Epithelial cell of proximal tubule (primary cell): ENCODE data around the gene WDR20. TPM values are rescaled to one million over a fixed set of nuclear protein-coding genes. Genes with fewer than 3 reads are reported as not detected.
"Not testable (repeated sequence)": the region's sequence is repeated elsewhere in the genome, so short reads cannot be mapped to it uniquely, and the experiment has no call there.

Source experiments
- DNase-seq: peaks from one replicate; pipeline ENCODE4 v3.0.0-alpha.2; 2011; ENCODE audit warnings: low read depth
- H3K4me3 ChIP-seq: 2 replicates; pipeline ENCODE4 v1.5.1; 2011; ENCODE audit warnings: low read depth, mild to moderate bottlenecking, low read length
- CTCF ChIP-seq: conservative IDR thresholded peaks from 2 replicates; pipeline ENCODE4 v1.5.1; 2012; ENCODE audit warnings: low read depth, mild to moderate bottlenecking, low read length
- total RNA-seq: library from RNA; depleted of rRNA; stranded (reverse); fragments of >200 nt; gene quantifications from 2 replicates; pipeline ENCODE4 v1.2.3, GENCODE V29; 2015

WDR20 gene
- total RNA-seq, 1 donor from 2014 or later: 13.8 TPM

GRCh38 chr14:102096569-102097188 is 43.0 kb upstream of the WDR20 start:
- H3K4me3 ChIP-seq: no peak overlapping the region

DNA sequence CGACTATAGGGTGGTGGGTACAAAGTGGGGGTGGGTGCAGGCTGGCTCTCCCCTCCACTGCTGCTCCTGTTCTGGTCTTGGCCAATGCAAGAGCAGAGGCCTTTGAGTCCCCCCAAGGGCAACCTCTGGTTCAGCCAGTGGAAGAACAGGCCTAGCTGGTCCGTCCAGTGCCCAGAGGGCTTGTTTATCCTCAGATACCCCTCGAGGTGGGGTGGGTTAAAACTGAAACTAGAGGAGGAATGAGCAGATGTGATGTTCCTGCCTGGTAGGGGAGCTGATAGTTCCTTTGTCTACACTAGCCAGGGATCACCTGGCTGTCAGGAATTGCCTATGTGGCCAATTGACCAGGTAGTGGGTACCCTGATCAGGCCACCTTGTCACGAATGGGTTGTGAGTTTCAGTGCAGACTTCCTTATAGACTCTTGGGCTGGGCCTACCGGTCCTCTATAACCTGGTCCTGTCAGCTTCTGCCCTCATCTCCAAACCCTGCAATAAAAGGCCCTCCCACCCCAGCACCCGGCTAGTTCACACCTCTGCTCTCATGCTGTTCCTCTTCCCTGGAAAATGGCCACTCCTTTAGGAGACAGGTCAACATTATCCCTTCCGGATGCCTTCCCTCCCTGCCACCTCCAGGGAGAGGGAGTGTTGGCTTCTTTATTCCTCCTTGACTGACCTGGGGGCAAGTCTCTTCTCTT is 42.1 kb upstream of the WDR20 start:
- TF ChIP-seq CTCF: no peak
- H3K4me3 ChIP-seq: no peak overlapping the region
- no peak for DNase-seq

More at GRCh38 chr14:102096569-102097188, 43.0 kb upstream of the WDR20 start:
- DNase-seq: no peak
- TF ChIP-seq CTCF: peak; percentile 94

- no peak overlapping the region for H3K4me3 ChIP-seq
- no peak for DNase-seq
Measured at GRCh38 chr14:102103062-102103695, 36.5 kb upstream of the WDR20 start.

GRCh38 chr14:102105369-102105768 is 34.3 kb upstream of the WDR20 start:
- H3K4me3 ChIP-seq: no peak overlapping the region
- no peak for TF ChIP-seq CTCF

More at GRCh38 chr14:102103062-102103695, 36.5 kb upstream of the WDR20 start:
- no peak for TF ChIP-seq CTCF

DNA sequence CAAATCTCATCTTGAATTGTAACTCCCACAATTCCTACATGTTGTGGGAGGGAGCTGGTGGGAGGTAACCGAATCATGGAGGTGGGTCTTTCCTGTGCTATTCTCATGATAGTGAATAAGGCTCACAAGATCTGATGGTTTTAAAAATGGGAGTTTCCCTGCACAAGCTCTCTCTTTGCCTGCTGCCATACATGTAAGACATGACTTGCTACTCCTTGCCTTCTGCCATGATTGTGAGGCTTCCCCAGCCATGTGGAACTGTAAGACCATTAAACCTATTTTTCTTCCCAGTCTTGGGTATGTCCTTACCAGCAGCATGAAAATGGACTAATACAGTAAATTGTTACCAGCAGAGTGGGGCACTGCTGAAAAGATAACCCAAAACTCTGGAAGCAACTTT is 30.4 kb upstream of the WDR20 start:
- DNase-seq, H3K4me3 ChIP-seq: not testable (repeated sequence)

More at GRCh38 chr14:102105369-102105768, 34.3 kb upstream of the WDR20 start:
- no peak for DNase-seq

DNA sequence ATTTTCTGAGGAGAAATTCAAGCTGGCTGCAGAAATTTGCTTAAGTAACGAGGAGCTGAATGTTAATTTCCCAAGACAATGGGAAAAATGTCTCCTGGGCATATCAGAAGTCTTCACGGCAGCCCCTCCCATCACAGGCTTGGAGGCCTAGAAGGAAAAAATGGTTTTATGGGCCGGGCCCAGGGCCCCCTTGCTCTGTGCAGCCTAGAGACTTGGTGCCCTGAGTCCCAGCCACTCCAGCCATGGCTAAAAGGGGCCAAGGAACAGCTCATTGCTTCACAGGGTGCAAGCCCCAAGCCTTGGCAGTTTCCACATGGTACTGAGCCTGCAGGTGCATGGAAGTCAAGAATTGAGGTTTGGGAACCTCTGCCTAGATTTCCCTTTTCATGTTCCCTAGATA is 28.6 kb upstream of the WDR20 start:
- no peak for DNase-seq
- no peak for TF ChIP-seq CTCF

GRCh38 chr14:102116361-102117180 is 23.1 kb upstream of the WDR20 start:
- H3K4me3 ChIP-seq: no peak overlapping the region
- no peak for DNase-seq
- TF ChIP-seq CTCF: no peak

More for the DNA sequence above, 28.6 kb upstream of the WDR20 start:
- no peak overlapping the region for H3K4me3 ChIP-seq
